Right kidney (tissue), 1 donor: Measurements from ENCODE around the gene DGKI.
"Not testable (repeated sequence)": the region's sequence is repeated elsewhere in the genome, so short reads cannot be mapped to it uniquely, and the experiment has no call there.

Experiments
- DNase-seq: peaks from one replicate; pipeline ENCODE4 v3.0.0-alpha.2; 2016

Gene DGKI

DNA sequence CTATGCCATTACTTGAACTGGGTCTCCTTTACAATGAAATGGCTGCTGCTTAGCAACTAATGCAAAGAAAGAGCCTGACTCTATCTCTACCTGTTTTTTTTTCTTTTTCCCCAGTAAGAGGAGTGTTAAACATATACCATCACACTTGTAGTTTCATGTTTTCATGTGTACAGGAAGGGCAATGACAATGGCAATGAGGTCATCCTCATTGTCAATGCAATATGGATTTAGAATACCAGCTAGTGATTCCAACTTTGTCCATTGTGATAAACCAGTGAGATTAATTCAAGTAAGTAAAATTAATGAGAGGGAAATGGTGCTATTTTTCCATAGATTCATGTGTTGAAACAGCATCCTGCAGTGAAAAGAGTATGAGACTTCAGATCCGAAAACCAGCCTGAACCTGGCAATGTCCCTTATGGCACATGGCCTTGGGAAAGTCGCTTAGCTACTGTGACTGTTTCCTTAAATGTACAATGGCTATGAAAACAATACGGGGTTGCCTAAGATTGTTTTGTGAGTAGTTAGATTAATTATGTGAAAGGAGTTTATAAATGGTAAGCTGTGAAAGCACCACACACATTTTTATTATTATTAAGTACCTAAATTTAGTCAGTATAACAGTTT is 11.2 kb downstream of the DGKI start:
- no peak for DNase-seq

DNA sequence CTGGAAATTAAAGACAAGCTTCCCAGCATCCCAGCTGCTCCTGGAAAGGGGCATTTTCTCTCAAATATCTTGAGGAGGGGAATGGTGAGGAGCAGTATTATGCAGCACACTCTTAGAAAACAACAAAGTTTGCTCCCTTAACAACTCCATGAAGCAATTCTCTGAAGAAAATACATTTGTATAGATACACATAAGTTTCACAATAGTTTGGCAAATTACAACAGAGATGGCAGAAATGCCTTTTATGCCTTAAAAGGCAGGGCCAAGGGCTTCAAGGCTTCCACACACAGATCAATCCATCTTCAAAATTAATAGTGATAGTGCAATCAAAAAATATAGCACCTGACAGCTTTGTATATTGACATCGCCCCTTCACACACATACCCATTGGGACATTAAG is 12.2 kb downstream of the DGKI start:
- no peak for DNase-seq

- DNase-seq, result not testable (repeated sequence)
Observed at GRCh38 chr7:137832990-137833389, 13.8 kb downstream of the DGKI start.

DNA sequence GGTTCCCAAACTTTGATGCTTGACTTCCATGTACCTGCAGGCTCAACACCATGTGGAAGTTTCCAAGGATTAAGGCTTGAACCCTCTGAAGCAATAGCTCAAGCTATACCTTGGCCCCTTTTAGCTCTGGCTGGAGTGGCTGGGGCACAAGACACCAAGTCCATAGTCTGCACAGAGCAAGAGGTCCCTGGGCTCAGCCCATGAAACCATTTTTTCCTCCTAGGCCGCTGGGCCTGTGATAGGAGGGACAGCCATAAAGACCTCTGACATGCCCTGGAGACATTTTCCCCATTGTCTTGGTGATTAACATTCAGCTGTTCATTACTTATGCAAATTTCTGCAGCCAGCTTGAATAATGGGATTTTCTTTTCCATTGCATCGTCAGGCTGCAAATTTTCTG is 14.4 kb downstream of the DGKI start:
- no peak for DNase-seq

DNA sequence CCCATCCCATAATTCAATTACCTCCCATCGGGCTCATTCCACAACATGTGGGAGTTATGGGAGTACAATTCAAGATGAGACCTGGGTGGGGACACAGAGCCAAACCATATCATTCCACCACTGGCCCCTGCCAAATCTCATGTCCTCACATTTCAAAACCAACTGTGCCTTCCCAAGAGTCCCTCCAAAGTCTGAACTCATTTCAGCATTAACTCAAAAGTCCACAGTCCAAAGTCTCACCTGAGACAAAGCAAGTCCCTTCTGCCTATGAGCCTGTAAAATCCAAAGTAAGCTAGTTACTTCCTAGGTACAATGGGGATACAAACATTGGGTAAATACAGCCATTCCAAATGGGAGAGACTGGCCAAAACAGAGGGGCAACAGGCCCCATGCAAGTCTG is 15.2 kb downstream of the DGKI start:
- not testable (repeated sequence) for DNase-seq

DNA sequence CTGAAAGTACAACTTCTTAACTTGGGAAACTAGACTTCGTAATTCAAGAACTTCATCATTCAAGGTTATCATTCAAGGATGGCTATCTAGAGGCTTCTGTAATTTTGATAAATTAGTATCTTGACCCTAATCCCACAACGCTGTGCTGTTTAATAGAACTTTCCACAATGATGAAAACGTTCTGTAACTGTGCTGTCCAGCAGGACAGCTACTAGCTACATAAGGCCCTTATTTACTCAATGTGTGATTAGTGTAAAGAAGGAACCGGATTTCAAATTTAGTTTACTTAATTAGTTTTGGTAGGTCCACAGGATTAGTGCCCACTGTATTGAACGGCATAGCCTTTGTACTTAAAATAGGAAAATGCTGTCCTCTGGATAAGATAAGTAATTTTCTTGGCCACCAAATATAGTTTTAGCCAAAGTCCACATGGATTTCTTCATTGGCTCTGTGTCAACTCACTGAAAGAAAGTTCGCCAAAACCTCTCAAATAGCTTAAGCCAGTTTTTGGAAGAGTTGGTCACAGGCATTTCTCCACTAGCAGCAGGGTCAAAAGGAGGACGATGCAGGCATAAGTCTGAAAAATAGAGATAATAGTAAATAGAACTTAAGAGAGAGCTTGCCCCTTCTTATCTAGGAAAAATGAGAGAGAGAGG is 17.3 kb downstream of the DGKI start:
- DNase-seq, result no peak

DNA sequence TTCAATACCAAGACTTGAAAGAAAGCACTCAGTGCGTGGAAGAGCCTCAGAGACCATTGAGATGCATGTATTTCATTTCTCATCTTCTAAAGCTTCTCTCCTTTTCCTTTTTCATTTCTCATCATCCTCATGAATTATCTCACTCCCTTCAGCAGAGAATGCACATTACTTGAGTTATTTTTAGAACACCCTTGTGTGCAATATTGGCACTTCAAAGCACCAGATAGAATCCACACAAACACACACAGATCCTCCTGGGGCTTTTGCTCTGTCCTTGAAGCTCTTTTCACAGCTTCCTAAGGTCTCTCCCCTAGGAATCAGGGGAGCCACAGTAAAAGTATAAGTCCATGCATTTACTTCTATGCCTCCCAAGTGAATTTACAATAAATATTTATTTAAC is 18.3 kb downstream of the DGKI start:
- DNase-seq, result no peak

DNA sequence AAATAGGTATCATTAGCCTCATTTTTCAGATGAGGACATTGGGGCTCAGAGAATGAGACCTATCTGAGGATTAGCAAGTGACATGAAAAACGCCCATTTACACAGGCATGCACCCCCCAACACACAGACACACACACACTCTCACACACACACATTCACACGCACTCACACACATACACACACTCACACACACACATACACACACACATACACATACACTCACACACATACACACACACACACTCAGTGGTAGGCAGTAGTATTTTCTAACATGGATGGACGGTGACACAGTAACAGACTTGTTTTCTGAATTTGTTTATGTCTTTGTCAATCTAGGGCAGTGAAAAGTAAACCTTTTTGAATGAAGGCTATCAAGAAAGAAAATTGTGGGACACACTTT is 21.3 kb downstream of the DGKI start:
- DNase-seq, result no peak

GRCh38 chr7:137820677-137821420 is 25.9 kb downstream of the DGKI start:
- DNase-seq, result peak; percentile 17

DNA sequence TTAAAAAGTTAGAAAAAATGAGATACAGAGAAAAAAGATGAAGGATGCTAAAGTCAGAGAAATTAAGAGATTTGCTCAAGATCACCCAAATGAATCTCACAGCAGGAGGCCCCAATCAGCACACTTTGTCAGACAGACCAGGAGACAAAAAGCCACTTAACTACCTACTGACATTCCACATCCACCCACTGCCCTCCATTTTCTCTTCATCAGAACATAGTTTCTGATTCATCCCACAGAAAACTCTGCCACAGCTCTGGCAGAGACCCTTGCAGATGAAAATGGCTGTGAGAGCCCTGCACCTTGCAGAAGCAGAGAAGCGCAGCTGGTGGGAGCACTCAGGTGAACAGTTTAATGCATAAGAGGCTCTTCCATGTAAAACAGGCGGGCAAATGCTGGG is 26.6 kb downstream of the DGKI start:
- no peak for DNase-seq

- no peak for DNase-seq
Observed at GRCh38 chr7:137818036-137818435, 28.7 kb downstream of the DGKI start.

DNA sequence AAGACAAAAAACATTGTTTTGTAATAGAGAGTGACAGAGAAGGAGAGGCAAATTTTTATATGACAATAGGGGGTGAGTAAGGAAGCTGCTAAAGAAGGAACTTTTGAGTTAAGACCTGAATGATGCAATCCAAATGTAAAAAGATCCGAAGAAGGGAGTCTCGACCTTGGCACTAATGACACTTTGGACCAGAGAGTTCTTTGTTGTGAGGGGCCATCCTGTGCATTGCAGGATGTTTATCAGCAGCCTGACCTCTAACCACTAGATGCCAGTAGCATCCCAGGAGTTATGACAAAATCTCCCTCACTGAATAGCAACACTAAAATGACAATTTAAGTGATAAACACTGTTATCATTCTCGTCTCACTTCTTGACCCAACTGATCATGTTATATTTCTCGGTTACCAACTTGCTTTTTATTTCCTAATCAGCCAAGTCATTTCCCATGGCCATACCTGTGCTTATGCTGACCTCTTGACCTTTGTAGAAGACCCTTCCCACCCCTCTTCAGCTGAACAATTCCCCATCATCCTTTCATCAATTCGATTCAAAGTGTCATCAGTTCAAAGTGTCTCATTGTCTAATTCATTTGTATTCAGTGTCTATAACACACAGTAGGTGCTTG is 30.0 kb downstream of the DGKI start:
- DNase-seq, result no peak

DNA sequence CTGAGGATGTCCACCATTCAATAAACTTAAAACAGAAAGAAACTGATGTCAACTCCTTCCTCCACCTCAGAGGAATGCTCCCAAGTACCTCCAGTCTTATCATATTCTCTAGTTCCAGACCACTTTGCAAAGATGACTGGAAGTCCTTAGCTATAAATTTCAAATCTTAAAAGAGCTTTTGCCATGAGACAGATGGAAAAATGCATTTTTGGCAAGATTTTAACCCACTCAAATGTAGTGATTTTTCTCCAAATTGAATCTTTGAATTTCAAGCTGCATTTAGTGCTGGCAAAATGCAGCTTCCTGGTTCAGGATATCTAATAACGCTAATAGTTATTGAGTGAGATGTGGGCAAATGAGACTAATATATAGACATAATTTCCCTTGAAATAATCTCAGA is 33.2 kb downstream of the DGKI start:
- no peak for DNase-seq

DNA sequence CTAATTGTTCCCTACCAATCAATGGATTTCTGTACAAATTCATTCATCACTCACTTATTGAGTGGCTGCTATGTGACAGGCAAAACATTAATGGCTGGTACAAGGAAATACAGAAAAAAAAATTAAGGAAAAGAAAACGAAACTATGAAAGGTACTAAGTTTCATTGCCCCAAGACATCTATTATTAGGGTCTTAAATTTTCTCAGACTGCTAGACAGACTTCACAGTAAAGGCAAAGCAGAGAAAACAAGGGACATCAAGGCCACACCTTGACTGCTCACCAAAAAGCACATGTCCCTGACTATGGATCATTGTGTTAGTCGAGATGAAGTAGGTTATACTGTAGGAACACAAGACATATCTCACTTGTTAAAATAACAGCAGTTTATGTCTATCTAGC is 36.5 kb downstream of the DGKI start:
- DNase-seq, result no peak

DNA sequence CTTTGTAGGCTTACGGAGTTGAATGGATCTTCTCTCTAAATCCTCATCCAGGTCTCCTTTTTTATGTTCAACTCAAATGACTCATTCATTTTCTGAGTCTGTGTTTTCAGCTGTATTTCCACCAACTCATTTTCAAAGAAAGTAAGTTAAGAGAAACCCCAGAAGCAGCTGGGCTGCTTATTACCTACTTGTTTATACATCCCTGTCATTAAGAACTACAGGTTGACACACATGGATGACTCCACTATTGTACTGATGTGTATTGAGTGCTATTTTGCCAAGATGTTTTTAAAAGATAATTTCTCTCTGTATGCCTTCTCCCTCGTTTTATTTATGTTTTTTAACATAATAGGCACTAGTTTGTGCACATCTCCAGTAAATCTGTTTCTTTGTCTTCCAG is 41.9 kb downstream of the DGKI start:
- no peak for DNase-seq

GRCh38 chr7:137801491-137801890 is 45.3 kb downstream of the DGKI start:
- no peak for DNase-seq

DNA sequence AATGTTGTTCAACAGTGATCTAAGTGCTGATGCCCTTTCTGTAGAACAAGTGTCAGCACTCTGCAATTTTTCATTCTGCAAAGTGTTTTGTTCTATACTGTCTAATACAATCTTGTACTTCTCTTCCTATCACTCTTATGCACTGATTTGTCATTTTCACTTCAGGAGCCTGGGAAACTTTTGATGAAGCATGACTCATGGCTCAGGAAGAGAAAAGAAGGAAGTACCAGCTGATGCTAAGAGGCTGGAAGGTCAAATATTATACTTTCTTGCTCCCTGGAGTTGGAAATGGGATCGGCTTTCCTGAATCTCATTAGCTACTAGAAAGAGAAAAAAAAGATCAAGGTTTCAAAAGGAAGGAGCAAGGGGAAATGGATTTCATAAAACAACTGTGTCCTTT is 45.8 kb downstream of the DGKI start:
- DNase-seq, result no peak

GRCh38 chr7:137798073-137798763 is 48.6 kb downstream of the DGKI start:
- no peak for DNase-seq

GRCh38 chr7:137795211-137795610 is 51.6 kb downstream of the DGKI start:
- DNase-seq, result no peak

DNA sequence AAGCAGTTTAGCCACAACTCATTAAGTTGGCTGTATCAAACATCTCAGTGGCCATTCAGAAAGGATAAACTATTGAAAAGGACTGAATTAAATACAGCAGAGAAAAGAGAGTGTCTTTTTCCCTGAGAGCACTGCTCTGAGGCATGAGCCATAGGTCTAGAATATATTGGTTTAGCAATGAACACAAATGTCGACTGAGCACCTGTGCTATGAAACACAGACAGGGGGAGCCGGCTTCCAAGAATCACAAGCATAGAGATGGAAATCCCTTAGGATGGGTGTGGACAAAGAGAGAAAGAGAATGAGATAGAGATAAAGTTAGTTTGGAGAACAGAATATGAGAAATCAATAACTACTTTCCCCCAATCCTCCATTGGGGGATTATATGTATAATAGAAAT is 54.8 kb downstream of the DGKI start:
- no peak for DNase-seq

GRCh38 chr7:137790828-137791227 is 55.9 kb downstream of the DGKI start:
- DNase-seq, result no peak

- no peak for DNase-seq
Observed at GRCh38 chr7:137789215-137789882, 57.4 kb downstream of the DGKI start.
